Left lung (tissue), 10 donors: ENCODE results near the gene MDK. TPM values are rescaled to one million over a fixed set of nuclear protein-coding genes. Genes with fewer than 3 reads are reported as not detected.

Experiments used
- ATAC-seq: fragments of 200-7000 bp; cut with Tn5 transposase; one replicate; pipeline ENCODE4 v1.9.1; 2020; ENCODE audit warnings: moderate library complexity
- DNase-seq, 4 donors: peaks; one replicate each; pipeline ENCODE4 v3.0.0-alpha.2; 2013 to 2020
- H3K27ac ChIP-seq, 2 donors: fragments of 200-600 bp; sonication (generic) in 1 of 2; one replicate each; pipeline versions ENCODE4 v1.5.0 to v1.8.0; 2020 to 2021
- H3K27me3 ChIP-seq, 2 donors: fragments of 200-600 bp; sonication (generic) in 1 of 2; one replicate each; pipeline versions ENCODE4 v1.5.0 to v1.8.0; 2020 to 2021
- H3K36me3 ChIP-seq, 2 donors: fragments of 200-600 bp; sonication (generic) in 1 of 2; one replicate each; pipeline versions ENCODE4 v1.5.0 to v1.8.0; 2020 to 2021
- H3K4me1 ChIP-seq, 2 donors: fragments of 200-600 bp; one replicate each; pipeline ENCODE4 v1.8.0; 2021
- H3K4me3 ChIP-seq, 2 donors: fragments of 200-600 bp; sonication (generic) in 1 of 2; one replicate each; pipeline versions ENCODE4 v1.5.0 to v1.8.0; 2020 to 2021; ENCODE audit warnings: mild to moderate bottlenecking in 1 of 2
- H3K9me3 ChIP-seq, 2 donors: fragments of 200-600 bp; sonication (generic) in 1 of 2; one replicate each; pipeline versions ENCODE4 v1.5.0 to v1.8.0; 2020 to 2021
- CTCF ChIP-seq, 2 donors: fragments of 200-600 bp; sonication (generic) in 1 of 2; IDR thresholded peaks; one replicate each; pipeline versions ENCODE4 v1.5.0 to v1.8.0; 2021; ENCODE audit warnings: antibody characterized with exemption in 2 of 2
- intact Hi-C, 2 donors: fragments of 100-400 bp; cut with DNase I; formaldehyde crosslinking; loops; one replicate each; pipeline versions ENCODE4 v1.11.2 to v1.14.2; 2022
- polyA plus RNA-seq, 6 donors: library from polyadenylated mRNA; unstranded; fragments of 120-200 nt; gene quantifications; one replicate each; pipeline ENCODE4 v1.2.1, GENCODE V29; 2013; ENCODE audit not compliant: insufficient read length in 6 of 6
- total RNA-seq, 2 donors: library from RNA; stranded (reverse); fragmentation: NEBNext Ultra II Directional; extraction: Animal tissue kit (Norgen Biotek cat#: 25700); gene quantifications; one replicate each; pipeline ENCODE4 v1.2.1, GENCODE V29; 2021
- donor health status: DM: no; HTN: yes; CAD: no.
- donor health status: DM: no; HTN: no; CAD: no.

Gene MDK
- total and polyA plus RNA-seq, 8 donors, result 15.4 to 1,135 (median 872) TPM

- no peak for ATAC-seq
- intact Hi-C loops, result no loop called here
- H3K4me3 ChIP-seq, result no peak overlapping the region
These were observed 7.4 kb upstream of the MDK start for GRCh38 chr11:46373787-46374740.

DNA sequence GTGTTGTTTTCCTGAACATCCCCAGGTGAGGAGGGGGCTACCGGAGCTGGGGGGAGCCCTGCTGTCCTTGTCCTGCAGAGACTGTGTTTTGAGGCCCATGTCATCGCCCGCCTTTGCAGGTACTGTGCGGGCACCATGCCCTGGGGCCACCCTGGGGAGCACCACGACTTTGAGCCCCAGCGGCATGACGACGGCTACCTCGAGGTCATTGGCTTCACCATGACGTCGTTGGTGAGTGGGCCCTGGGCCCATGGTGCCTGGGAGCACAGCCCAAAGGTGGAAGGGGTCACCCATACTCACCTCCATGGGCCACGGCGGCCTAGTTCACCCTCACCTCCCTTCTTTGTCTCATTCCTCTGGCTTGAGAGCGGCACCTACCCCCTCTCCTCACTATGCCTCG is 6.7 kb upstream of the MDK start:
- no peak for TF ChIP-seq CTCF (IDR thresholded peaks at IDR 0.05)
- Histone ChIP-seq H3K4me1 (peaks cover 0 to 20% of the 10 kb centered on the region in 2 donors), H3K36me3 (peaks cover 0 to 91% of the 10 kb centered on the region in 2 donors), H3K27me3 (no peaks in the 10 kb centered on the region), H3K4me3 (no peak overlapping the region), H3K9me3 (no peaks in the 10 kb centered on the region), H3K27ac (no peak overlapping the region)
- no peak for ATAC-seq
- intact Hi-C loops, result no loop called here
- peak in 1 of 4 donors; percentile 57 for DNase-seq

More at GRCh38 chr11:46373787-46374740, 7.4 kb upstream of the MDK start:
- no peaks in the 10 kb centered on the region for H3K9me3 ChIP-seq
- no peak for DNase-seq
- TF ChIP-seq CTCF (IDR thresholded peaks at IDR 0.05), result no peak
- peaks cover 0 to 98% of the 10 kb centered on the region in 2 donors for H3K36me3 ChIP-seq
- no peak overlapping the region for H3K27ac ChIP-seq
- H3K4me1 ChIP-seq, result peaks cover 0 to 13% of the 10 kb centered on the region in 2 donors
- no peaks in the 10 kb centered on the region for H3K27me3 ChIP-seq

DNA sequence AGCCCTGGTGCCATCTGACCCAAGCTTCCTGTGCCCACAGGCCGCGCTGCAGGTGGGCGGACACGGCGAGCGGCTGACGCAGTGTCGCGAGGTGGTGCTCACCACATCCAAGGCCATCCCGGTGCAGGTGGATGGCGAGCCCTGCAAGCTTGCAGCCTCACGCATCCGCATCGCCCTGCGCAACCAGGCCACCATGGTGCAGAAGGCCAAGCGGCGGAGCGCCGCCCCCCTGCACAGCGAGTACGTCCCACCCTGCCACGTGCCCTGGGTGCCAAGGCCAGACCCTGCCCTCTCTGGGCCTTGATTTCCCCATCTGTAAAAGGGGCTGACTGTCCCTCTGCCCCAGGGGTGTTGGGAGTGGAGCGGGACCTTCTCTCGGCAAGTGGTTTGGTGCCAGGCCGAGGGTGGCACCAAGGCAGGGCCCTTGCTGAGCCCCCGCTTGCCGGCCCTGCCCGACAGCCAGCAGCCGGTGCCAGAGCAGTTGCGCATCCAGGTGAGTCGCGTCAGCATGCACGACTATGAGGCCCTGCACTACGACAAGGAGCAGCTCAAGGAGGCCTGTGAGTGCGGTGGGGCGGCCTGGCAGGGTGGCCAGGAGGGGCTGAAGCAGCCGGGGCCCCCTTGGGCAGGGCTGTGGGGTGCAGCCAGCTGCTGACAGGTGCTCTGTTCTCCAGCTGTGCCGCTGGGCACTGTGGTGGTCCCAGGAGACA is 5.9 kb upstream of the MDK start:
- Histone ChIP-seq H3K27me3 (no peaks in the 10 kb centered on the region), H3K4me1 (peaks cover 0 to 27% of the 10 kb centered on the region in 2 donors), H3K36me3 (peaks cover 0 to 83% of the 10 kb centered on the region in 2 donors), H3K4me3 (no peak overlapping the region), H3K27ac (no peak overlapping the region), H3K9me3 (no peaks in the 10 kb centered on the region)
- ATAC-seq (no peak), DNase-seq (peak in 1 of 4 donors; percentile 75)
- intact Hi-C loops, result no loop called here
- no peak for TF ChIP-seq CTCF (IDR thresholded peaks at IDR 0.05)

DNA sequence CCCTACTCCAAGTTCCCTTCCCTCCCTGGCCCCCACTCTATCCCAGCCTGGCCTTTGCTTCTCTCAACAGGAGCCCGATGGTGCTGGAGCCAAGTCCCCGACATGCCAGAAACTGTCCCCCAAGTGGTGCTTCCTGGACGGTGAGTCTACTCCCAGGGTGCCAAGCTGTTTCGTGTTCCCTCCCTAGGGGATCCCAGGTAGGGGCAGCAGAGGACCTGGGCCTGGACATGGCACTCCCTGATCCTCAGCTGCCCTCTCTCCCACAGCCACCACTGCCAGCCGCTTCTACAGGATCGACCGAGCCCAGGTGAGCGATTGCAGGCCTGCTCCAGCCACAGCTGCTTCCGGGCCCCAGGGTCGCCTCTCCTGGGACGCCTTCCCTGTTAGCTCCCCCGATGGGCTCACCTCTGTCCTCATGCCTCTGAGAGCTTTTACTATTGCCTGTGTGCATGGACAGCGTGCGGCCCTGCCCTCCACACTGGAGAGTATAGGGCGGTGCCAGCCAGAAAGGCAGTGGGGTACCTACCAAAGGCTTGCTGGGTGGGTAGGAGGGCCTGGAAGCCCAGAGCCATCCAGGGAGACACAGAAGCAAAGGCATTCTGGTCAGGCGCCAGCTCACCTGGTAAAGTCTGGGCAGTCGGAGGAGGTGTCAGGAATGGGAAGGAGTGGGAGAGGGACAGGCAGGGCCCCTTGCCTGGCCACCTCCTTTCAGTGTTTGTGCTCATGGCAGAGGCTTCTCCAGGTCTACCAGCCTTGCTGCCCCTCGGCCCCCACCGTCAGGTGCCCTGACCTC is 5.0 kb upstream of the MDK start:
- H3K4me1 ChIP-seq, result peaks cover 0 to 27% of the 10 kb centered on the region in 2 donors
- no peak overlapping the region for H3K27ac ChIP-seq
- no peak overlapping the region for H3K4me3 ChIP-seq
- no peak for TF ChIP-seq CTCF (IDR thresholded peaks at IDR 0.05)
- H3K36me3 ChIP-seq, result peaks cover 0 to 74% of the 10 kb centered on the region in 2 donors
- DNase-seq (no peak), ATAC-seq (no peak)
- intact Hi-C loops, result no loop called here
- H3K27me3 ChIP-seq, result peaks cover 0 to 8% of the 10 kb centered on the region in 2 donors
- H3K9me3 ChIP-seq, result no peaks in the 10 kb centered on the region
